Measurements from ENCODE around the gene NKAIN2. TPM values are rescaled to one million over a fixed set of nuclear protein-coding genes. Genes with fewer than 3 reads are reported as not detected.

The NKAIN2 gene
- total and polyA plus RNA-seq, 2 experiments from 2014 or later = 0.22 TPM; not detected in 1

DNA sequence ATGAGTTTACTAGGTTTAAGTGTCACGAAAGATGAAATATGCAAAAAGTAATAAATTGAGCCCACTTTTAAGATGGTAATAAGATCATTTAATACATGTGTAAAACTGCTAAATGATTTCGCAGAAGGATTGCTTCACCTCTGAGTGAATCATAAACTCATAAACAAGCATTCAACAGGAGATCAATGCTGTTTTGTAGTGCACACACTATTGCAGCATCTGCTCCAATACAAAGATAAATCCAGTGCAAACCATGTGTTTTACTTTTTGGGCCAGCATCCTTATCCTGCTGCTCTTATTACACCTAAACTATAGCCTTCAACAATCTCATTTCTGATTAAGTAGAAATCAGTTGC lies 400.1 kb downstream of the NKAIN2 start:
- no peaks in the 10 kb centered on the region for H3K27me3 ChIP-seq
- no peaks in the 10 kb centered on the region for H3K9me3 ChIP-seq (ENCODE audit: low read depth)
- no peaks in the 10 kb centered on the region for H3K36me3 ChIP-seq
- no peak for TF ChIP-seq CTCF (IDR thresholded peaks at IDR 0.05; ENCODE audit: low read depth, low read length)
- DNase-seq (ENCODE audit: low read depth in 1 of 2, low spot score in 1 of 2) = peak in 1 of 2 donors; percentile 26
- H3K4me1 ChIP-seq (ENCODE audit: low read depth) = peaks cover 15% of the 10 kb centered on the region
- H3K27ac ChIP-seq = no peak overlapping the region
- H3K4me3 ChIP-seq = no peak overlapping the region

GRCh38 chr6:124205921-124206320 lies 402.3 kb downstream of the NKAIN2 start:
- Histone ChIP-seq H3K27ac (peak overlapping the region; percentile 76), H3K27me3 (no peaks in the 10 kb centered on the region), H3K9me3 (ENCODE audit: low read depth) (no peaks in the 10 kb centered on the region), H3K36me3 (no peaks in the 10 kb centered on the region), H3K4me1 (ENCODE audit: low read depth) (peaks cover 15% of the 10 kb centered on the region), H3K4me3 (no peak overlapping the region)
- no peak for TF ChIP-seq CTCF (IDR thresholded peaks at IDR 0.05; ENCODE audit: low read depth, low read length)
- DNase-seq (ENCODE audit: low read depth in 1 of 2, low spot score in 1 of 2) = peak in 1 of 2 donors; percentile 89

DNA sequence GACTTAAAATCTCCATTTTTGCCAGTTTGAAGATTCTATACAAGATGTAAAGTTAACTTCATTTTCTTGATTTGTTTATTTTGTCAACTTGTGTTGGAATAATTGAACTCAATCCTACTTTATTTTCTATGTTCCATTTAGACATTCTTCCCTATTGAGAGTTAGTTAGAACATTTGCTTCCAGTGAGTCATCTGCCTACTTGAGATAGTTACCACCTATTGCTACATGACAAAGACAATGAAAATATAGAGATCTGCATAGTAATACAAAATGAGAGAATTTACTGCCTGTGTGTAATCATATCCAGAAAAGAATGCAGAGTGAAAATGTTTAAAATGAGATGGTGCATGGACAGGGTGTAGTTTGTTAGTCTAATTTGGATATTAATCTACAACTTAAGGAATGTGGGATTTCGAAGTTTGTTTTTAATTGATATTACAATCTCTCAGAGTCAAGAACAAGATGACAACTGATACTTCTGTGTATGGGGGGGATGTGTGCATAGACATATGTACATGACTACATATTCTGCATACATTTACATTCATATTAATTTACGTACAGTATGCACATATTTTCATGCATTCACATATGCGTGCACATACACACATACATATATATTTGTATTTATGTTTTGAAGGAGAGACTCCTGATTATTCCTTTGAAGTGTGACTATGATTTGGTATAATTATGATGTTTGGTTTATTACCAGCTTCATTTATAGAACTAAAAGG lies 420.1 kb downstream of the NKAIN2 start:
- Histone ChIP-seq H3K4me3 (no peak overlapping the region), H3K27me3 (no peaks in the 10 kb centered on the region), H3K4me1 (ENCODE audit: low read depth) (no peaks in the 10 kb centered on the region), H3K27ac (no peak overlapping the region), H3K36me3 (no peaks in the 10 kb centered on the region), H3K9me3 (ENCODE audit: low read depth) (no peaks in the 10 kb centered on the region)
- TF ChIP-seq CTCF (IDR thresholded peaks at IDR 0.05; ENCODE audit: low read depth, low read length) = no peak
- DNase-seq (ENCODE audit: low read depth in 1 of 2, low spot score in 1 of 2) = peak in 1 of 2 donors; percentile 60

DNA sequence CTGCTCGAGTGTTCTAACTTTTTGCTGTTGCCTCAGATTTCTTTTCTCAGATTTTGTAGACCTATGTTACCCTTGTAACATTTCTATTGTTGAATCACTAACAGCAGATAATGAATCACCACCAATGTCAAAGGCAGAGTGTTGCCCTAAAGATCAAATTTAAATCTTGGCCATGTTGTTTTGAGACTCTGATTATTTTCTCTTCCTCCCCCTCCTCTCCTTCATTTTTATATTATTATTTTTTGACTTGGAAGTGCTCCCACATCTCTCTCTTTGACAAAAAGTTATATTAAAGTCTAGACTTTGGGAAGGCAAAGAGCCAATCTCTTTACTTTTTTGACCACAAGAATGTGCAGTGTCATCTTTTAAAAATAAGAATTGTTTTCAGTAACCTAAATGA lies 422.7 kb downstream of the NKAIN2 start:
- Histone ChIP-seq H3K27ac (no peak overlapping the region), H3K36me3 (no peaks in the 10 kb centered on the region), H3K4me1 (ENCODE audit: low read depth) (no peaks in the 10 kb centered on the region), H3K4me3 (no peak overlapping the region), H3K27me3 (no peaks in the 10 kb centered on the region), H3K9me3 (ENCODE audit: low read depth) (no peaks in the 10 kb centered on the region)
- peak in 1 of 2 donors; percentile 48 for DNase-seq (ENCODE audit: low read depth in 1 of 2, low spot score in 1 of 2)
- TF ChIP-seq CTCF (IDR thresholded peaks at IDR 0.05; ENCODE audit: low read depth, low read length) = no peak

GRCh38 chr6:124233221-124233620 lies 429.6 kb downstream of the NKAIN2 start:
- H3K27me3 ChIP-seq = no peaks in the 10 kb centered on the region
- H3K9me3 ChIP-seq (ENCODE audit: low read depth) = no peaks in the 10 kb centered on the region
- H3K4me1 ChIP-seq (ENCODE audit: low read depth) = no peaks in the 10 kb centered on the region
- no peak overlapping the region for H3K27ac ChIP-seq
- no peak for TF ChIP-seq CTCF (IDR thresholded peaks at IDR 0.05; ENCODE audit: low read depth, low read length)
- DNase-seq (ENCODE audit: low read depth in 1 of 2, low spot score in 1 of 2) = no peak
- H3K36me3 ChIP-seq = no peaks in the 10 kb centered on the region
- H3K4me3 ChIP-seq = no peak overlapping the region

Measured in cardiac muscle cell (in vitro differentiated cells and primary cell).